Right lobe of liver (tissue), 4 donors: ENCODE data around the gene RGS9BP.
"Not testable (repeated sequence)": the region's sequence is repeated elsewhere in the genome, so short reads cannot be mapped to it uniquely, and the experiment has no call there.

Experiments
- CTCF ChIP-seq, 4 donors: fragments of 200-600 bp in 3 of 4; fragments of 450-650 bp in 1 of 4; IDR thresholded peaks; one replicate each; pipeline versions ENCODE4 v1.5.1 to v1.8.0; 2016 to 2022; ENCODE audit warnings: antibody characterized with exemption in 4 of 4, mild to moderate bottlenecking in 2 of 4
- POLR2A ChIP-seq: fragments of 450-650 bp; IDR thresholded peaks from one replicate; pipeline ENCODE4 v1.6.1; 2017; ENCODE audit warnings: antibody characterized with exemption, mild to moderate bottlenecking
- donor health status: DM: no; HTN: no; CAD: no.
- donor health status: DM: no; HTN: no; CAD: no.
- donor health status: DM: no; HTN: yes; CAD: no.

- TF ChIP-seq POLR2A; CTCF (IDR thresholded peaks at IDR 0.05): not testable (repeated sequence)
These were observed 17.8 kb downstream of the RGS9BP start for GRCh38 chr19:32693151-32694108.
